ENCODE measurements around the gene AFF1. TPM values are rescaled to one million over a fixed set of nuclear protein-coding genes. Genes with fewer than 3 reads are reported as not detected.

The AFF1 gene
- total and polyA plus RNA-seq, 2 of the 4 experiments (the other 2 are of a cell fraction): 7.0 to 9.6 TPM

- Histone ChIP-seq H2BK15ac (ENCODE audit: low read depth, low read length) (no peak overlapping the region), H3K9me3 (ENCODE audit: control insufficient read depth, insufficient read depth, low read length) (no peaks in the 10 kb centered on the region), H3K14ac (replicated peaks; ENCODE audit: low read depth, low read length) (0 out of 2 replicates have a peak overlapping the region, but pooled peaks have one; percentile 30), H3K4me1 (ENCODE audit: control insufficient read depth, insufficient read depth, low read length) (peaks cover 7% of the 10 kb centered on the region), H3K36me3 (ENCODE audit: control insufficient read depth, insufficient read depth, low read length) (peaks cover 31% of the 10 kb centered on the region), H3K27ac (ENCODE audit: insufficient read depth, low read length) (no peak overlapping the region), H2AK5ac (ENCODE audit: low read depth, low read length) (0 out of 2 replicates have a peak overlapping the region, but pooled peaks have one; percentile 55), H3K56ac (ENCODE audit: extremely low read depth, insufficient read depth, low read length) (no peak overlapping the region), H4K5ac (ENCODE audit: low read depth, low read length) (no peak overlapping the region), H3K4me3 (ENCODE audit: insufficient read depth, low read depth, low read length) (no peak overlapping the region), H3K18ac (ENCODE audit: low read depth, low read length) (no peak overlapping the region; the same call in 1 of the 2 replicates), H4K91ac (ENCODE audit: insufficient read depth, low read depth, low read length) (no peak overlapping the region), H3K9me1 (ENCODE audit: insufficient read depth, low read length) (peaks cover 14% of the 10 kb centered on the region), H3K4ac (ENCODE audit: low read depth, low read length) (no peak overlapping the region), H2AFZ (replicated peaks; ENCODE audit: low read length, poor library complexity) (no peak overlapping the region), H3K9ac (ENCODE audit: low read depth, low read length) (no peak overlapping the region), H2BK5ac (ENCODE audit: low read depth, low read length, poor library complexity, severe bottlenecking) (no peak overlapping the region), H3K79me1 (ENCODE audit: low read depth in 1 of 2, low read length in 2 of 2) (peaks cover 1 to 6% of the 10 kb centered on the region in 2 experiments; a peak in 1 of 4 replicates), H2AK9ac (replicated peaks; ENCODE audit: low read depth, low read length, poor library complexity) (no peak overlapping the region), H2BK20ac (ENCODE audit: low read depth, low read length) (no peak overlapping the region), H2BK120ac (ENCODE audit: low read depth, low read length) (no peak overlapping the region), H3K27me3 (ENCODE audit: control insufficient read depth, insufficient read depth, low read length) (no peaks in the 10 kb centered on the region), H3K4me2 (ENCODE audit: low read depth, low read length) (no peak overlapping the region), H4K8ac (ENCODE audit: low read depth in 2 of 2, low read length in 2 of 2) (no peak overlapping the region), H3K23ac (ENCODE audit: low read depth, low read length) (no peak overlapping the region), H4K20me1 (ENCODE audit: insufficient read depth, low read length) (no peaks in the 10 kb centered on the region)
- BruUV-seq (replicated peaks): no TSS peak
- in situ Hi-C loops (cut with MboI; ENCODE audit: low sequenced_read_pairs) (no loop called here), dilution Hi-C loops (cut with HindIII; ENCODE audit: low sequenced_read_pairs, unreplicated experiment) (no loop called here), intact Hi-C loops (cut with micrococcal nuclease) (no loop called here)
- no peak for TF ChIP-seq MAFK (IDR thresholded peaks at IDR 0.05; ENCODE audit: low read depth, low read length)
- peak; percentile 84 for TF ChIP-seq NFE2L2 (IDR thresholded peaks at IDR 0.05; ENCODE audit: low read depth, low read length)
- ATAC-seq (ENCODE audit: low read depth) (no peak), DNase-seq (no peak)
- WGBS, 2 experiments (ENCODE audit: extremely low coverage in 2 of 2, insufficient read length in 1 of 2): 93% methylated on average over 2 of the region's 7 CpGs; no CpG with 5 or more reads in 1 of the 2 experiments
- ChIA-PET CTCF (no interaction called here), POLR2A (ENCODE audit: unreplicated experiment) (no interaction called here)
Measured at GRCh38 chr4:87130985-87131703, 196.3 kb downstream of the AFF1 start.

Measured in IMR-90 (cell line).